Transverse colon (tissue), 4 donors: ENCODE measurements around the gene SMIM7.

Experiments used
- CTCF ChIP-seq, 5 experiments: fragments of 200-600 bp in 3 of 5; fragments of 450-650 bp in 2 of 5; sonication (generic) in 3 of 5; IDR thresholded peaks; 1 replicate in 2 of 5; 2 replicates in 3 of 5; pipeline ENCODE4 v1.5.1; 2016 to 2017; ENCODE audit warnings: antibody characterized with exemption in 5 of 5, inconsistent platforms in 3 of 5, mild to moderate bottlenecking in 2 of 5, moderate library complexity in 1 of 5
- EP300 ChIP-seq: sonication (generic); formaldehyde crosslinking; IDR thresholded peaks from one replicate; pipeline ENCODE4 v1.6.1; 2017; ENCODE audit warnings: antibody characterized with exemption, low read depth
- POLR2A ChIP-seq: fragments of 450-650 bp; IDR thresholded peaks from one replicate; pipeline ENCODE4 v1.6.1; 2016; ENCODE audit warnings: antibody characterized with exemption, mild to moderate bottlenecking, moderate library complexity
- POLR2AphosphoS5 ChIP-seq, 3 donors: sonication (generic); formaldehyde crosslinking; IDR thresholded peaks; one replicate each; pipeline ENCODE4 v1.6.1; 2016; ENCODE audit warnings: antibody characterized with exemption in 3 of 3

- TF ChIP-seq CTCF (IDR thresholded peaks at IDR 0.05) (no peak), EP300 (no peak), POLR2A (no peak), POLR2AphosphoS5 (IDR thresholded peaks at IDR 0.05) (no peak)
These were observed 63.5 kb downstream of the SMIM7 start for GRCh38 chr19:16596399-16596798.
